Mucosa of descending colon (tissue), 3 donors: Measurements from ENCODE around the gene SYNGR4. TPM values are rescaled to one million over a fixed set of nuclear protein-coding genes. Genes with fewer than 3 reads are reported as not detected.

Experiments
- ATAC-seq: fragments of 200-7000 bp; cut with Tn5 transposase; one replicate; pipeline ENCODE4 v1.9.1; 2020; ENCODE audit warnings: mild to moderate bottlenecking, moderate library complexity
- DNase-seq, 3 donors: peaks; one replicate each; pipeline ENCODE4 v3.0.0-alpha.2; 2020
- H3K36me3 ChIP-seq: fragments of 200-600 bp; one replicate; pipeline ENCODE4 v1.8.0; 2021; ENCODE audit warnings: low read depth, mild to moderate bottlenecking
- H3K4me1 ChIP-seq: fragments of 200-600 bp; one replicate; pipeline ENCODE4 v1.8.0; 2021; ENCODE audit warnings: low read depth, mild to moderate bottlenecking
- H3K4me3 ChIP-seq: fragments of 200-600 bp; one replicate; pipeline ENCODE4 v1.8.0; 2021; ENCODE audit warnings: mild to moderate bottlenecking
- H3K9me3 ChIP-seq: fragments of 200-600 bp; one replicate; pipeline ENCODE4 v1.8.0; 2021; ENCODE audit warnings: mild to moderate bottlenecking
- CTCF ChIP-seq: fragments of 200-600 bp; IDR thresholded peaks from one replicate; pipeline ENCODE4 v1.8.0; 2022; ENCODE audit warnings: antibody characterized with exemption, mild to moderate bottlenecking
- intact Hi-C, 2 donors: fragments of 100-400 bp; cut with DNase I in 1 of 2; cut with micrococcal nuclease in 1 of 2; formaldehyde crosslinking; loops; one replicate each; pipeline versions ENCODE4 v1.11.0 to v1.11.1; 2022; cut with DNase I, micrococcal nuclease
- total RNA-seq, 3 donors: library from RNA; stranded (reverse); fragmentation: NEBNext Ultra II Directional in 2 of 3; extraction: Animal tissue kit (Norgen Biotek cat#: 25700) in 2 of 3; gene quantifications; one replicate each; pipeline versions ENCODE4 v1.2.1 to v1.2.4, GENCODE V29; 2021 to 2023
- donor health status: DM: no; HTN: no; CAD: no; lungs with moderate emphysema.
- donor health status: DM: no; HTN: no; CAD: no.
- donor health status: DM: no; HTN: yes; CAD: no.

SYNGR4 gene
- total RNA-seq, 3 donors from 2014 or later, result 0.41 TPM; not detected in 2

- H3K4me3 ChIP-seq, result no peak overlapping the region
- no peaks in the 10 kb centered on the region for H3K4me1 ChIP-seq
- ATAC-seq (no peak), DNase-seq (no peak)
- intact Hi-C loops, result no loop called here
- TF ChIP-seq CTCF, result no peak
- H3K9me3 ChIP-seq, result no peaks in the 10 kb centered on the region
- no peaks in the 10 kb centered on the region for H3K36me3 ChIP-seq
Observed at GRCh38 chr19:48354332-48354992, 9.7 kb upstream of the SYNGR4 start.

- no peaks in the 10 kb centered on the region for H3K9me3 ChIP-seq
- ATAC-seq (no peak), DNase-seq (no peak)
- no peak for TF ChIP-seq CTCF
- no peaks in the 10 kb centered on the region for H3K4me1 ChIP-seq
- H3K36me3 ChIP-seq, result no peaks in the 10 kb centered on the region
- no peak overlapping the region for H3K4me3 ChIP-seq
- intact Hi-C loops, result no loop called here
Observed at GRCh38 chr19:48355365-48355954, 8.7 kb upstream of the SYNGR4 start.

DNA sequence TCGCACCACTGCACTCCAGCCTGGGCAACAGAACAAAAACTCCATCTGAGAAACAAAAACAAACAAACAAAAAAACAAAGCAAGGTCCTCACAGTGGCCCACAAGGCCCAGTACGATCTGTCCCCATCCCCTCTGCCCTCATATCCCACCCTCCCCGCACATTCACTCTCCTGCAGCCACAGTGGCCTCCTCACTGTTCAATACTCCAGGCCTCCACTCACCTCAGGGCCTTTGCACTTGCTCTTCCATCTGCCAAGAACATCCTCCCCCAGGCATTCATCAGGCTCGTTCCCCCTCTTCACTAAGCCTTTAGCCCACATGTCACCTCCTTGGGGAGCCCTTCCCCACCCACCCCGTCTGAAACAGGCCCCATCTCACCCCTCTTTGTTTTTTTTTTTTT lies 5.0 kb upstream of the SYNGR4 start:
- intact Hi-C loops, result no loop called here
- Histone ChIP-seq H3K9me3 (no peaks in the 10 kb centered on the region), H3K4me1 (no peaks in the 10 kb centered on the region), H3K4me3 (no peak overlapping the region), H3K36me3 (no peaks in the 10 kb centered on the region)
- ATAC-seq, result no peak
- DNase-seq, result no peak
- TF ChIP-seq CTCF, result no peak

GRCh38 chr19:48361912-48362311 lies 2.3 kb upstream of the SYNGR4 start:
- TF ChIP-seq CTCF, result no peak
- intact Hi-C loops, result no loop called here

GRCh38 chr19:48362716-48363499 lies 1.3 kb upstream of the SYNGR4 start:
- H3K4me1 ChIP-seq, result peaks cover 3% of the 10 kb centered on the region
- H3K4me3 ChIP-seq, result peak overlapping the region; percentile 28
- no peaks in the 10 kb centered on the region for H3K9me3 ChIP-seq
- DNase-seq, result peak; percentile 96 to 98 (median 96)
- no peak for TF ChIP-seq CTCF
- H3K36me3 ChIP-seq, result no peaks in the 10 kb centered on the region
- intact Hi-C loops, result no loop called here
- peak; percentile 84 for ATAC-seq

More at GRCh38 chr19:48361912-48362311, 2.3 kb upstream of the SYNGR4 start:
- no peaks in the 10 kb centered on the region for H3K9me3 ChIP-seq
- no peaks in the 10 kb centered on the region for H3K36me3 ChIP-seq
- no peak overlapping the region for H3K4me3 ChIP-seq
- no peak for ATAC-seq
- DNase-seq, result no peak
- H3K4me1 ChIP-seq, result no peaks in the 10 kb centered on the region
